Progenitor cell of endocrine pancreas (in vitro differentiated cells): ENCODE measurements around the gene VPS51. TPM values are rescaled to one million over a fixed set of nuclear protein-coding genes. Genes with fewer than 3 reads are reported as not detected.

Experiments
- DNase-seq: peaks from one replicate; pipeline ENCODE4 v3.0.0; 2021; ENCODE audit warnings: low spot score; ENCODE audit not compliant: unreplicated experiment
- H3K27ac Mint-ChIP-seq: 2 replicates; pipeline ENCODE4 v1.8.0; 2021; ENCODE audit warnings: mild to moderate bottlenecking, moderate library complexity, mixed read lengths
- H3K27me3 Mint-ChIP-seq: 2 replicates; pipeline ENCODE4 v1.8.0; 2021; ENCODE audit warnings: mixed read lengths
- H3K36me3 Mint-ChIP-seq: 2 replicates; pipeline ENCODE4 v1.8.0; 2022; ENCODE audit warnings: mixed read lengths; ENCODE audit not compliant: insufficient read depth
- H3K4me1 Mint-ChIP-seq: 2 replicates; pipeline ENCODE4 v1.8.0; 2021; ENCODE audit warnings: low read depth, mixed read lengths
- H3K4me3 Mint-ChIP-seq: 2 replicates; pipeline ENCODE4 v1.8.0; 2021; ENCODE audit warnings: low read depth, mild to moderate bottlenecking, moderate library complexity, mixed read lengths
- H3K9me3 Mint-ChIP-seq: 2 replicates; pipeline ENCODE4 v1.8.0; 2021; ENCODE audit warnings: low read depth, mixed read lengths
- total RNA-seq: library from RNA; stranded (reverse); gene quantifications from 2 replicates; pipeline ENCODE4 v1.2.1, GENCODE V29; 2021
- TF ChIP-seq, protein P1 (sequence below): fragments of 200-600 bp; sonication (generic); IDR thresholded peaks from one replicate; pipeline ENCODE4 v1.5.0; 2021; ENCODE audit warnings: antibody characterized with exemption, mild to moderate bottlenecking; ENCODE audit not compliant: unreplicated experiment

The VPS51 gene
- total RNA-seq, 1 donor from 2014 or later, result 112 TPM

- TF ChIP-seq, protein P1, sequence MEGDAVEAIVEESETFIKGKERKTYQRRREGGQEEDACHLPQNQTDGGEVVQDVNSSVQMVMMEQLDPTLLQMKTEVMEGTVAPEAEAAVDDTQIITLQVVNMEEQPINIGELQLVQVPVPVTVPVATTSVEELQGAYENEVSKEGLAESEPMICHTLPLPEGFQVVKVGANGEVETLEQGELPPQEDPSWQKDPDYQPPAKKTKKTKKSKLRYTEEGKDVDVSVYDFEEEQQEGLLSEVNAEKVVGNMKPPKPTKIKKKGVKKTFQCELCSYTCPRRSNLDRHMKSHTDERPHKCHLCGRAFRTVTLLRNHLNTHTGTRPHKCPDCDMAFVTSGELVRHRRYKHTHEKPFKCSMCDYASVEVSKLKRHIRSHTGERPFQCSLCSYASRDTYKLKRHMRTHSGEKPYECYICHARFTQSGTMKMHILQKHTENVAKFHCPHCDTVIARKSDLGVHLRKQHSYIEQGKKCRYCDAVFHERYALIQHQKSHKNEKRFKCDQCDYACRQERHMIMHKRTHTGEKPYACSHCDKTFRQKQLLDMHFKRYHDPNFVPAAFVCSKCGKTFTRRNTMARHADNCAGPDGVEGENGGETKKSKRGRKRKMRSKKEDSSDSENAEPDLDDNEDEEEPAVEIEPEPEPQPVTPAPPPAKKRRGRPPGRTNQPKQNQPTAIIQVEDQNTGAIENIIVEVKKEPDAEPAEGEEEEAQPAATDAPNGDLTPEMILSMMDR, result no peak
- Mint-ChIP-seq H3K9me3 (no peaks in the 10 kb centered on the region), H3K27ac (no peak overlapping the region), H3K36me3 (peaks cover 4% of the 10 kb centered on the region), H3K4me1 (peaks cover 20% of the 10 kb centered on the region), H3K4me3 (no peak overlapping the region), H3K27me3 (no peaks in the 10 kb centered on the region)
- DNase-seq, result no peak
These were observed 35.4 kb downstream of the VPS51 start for GRCh38 chr11:65131417-65131776.

DNA sequence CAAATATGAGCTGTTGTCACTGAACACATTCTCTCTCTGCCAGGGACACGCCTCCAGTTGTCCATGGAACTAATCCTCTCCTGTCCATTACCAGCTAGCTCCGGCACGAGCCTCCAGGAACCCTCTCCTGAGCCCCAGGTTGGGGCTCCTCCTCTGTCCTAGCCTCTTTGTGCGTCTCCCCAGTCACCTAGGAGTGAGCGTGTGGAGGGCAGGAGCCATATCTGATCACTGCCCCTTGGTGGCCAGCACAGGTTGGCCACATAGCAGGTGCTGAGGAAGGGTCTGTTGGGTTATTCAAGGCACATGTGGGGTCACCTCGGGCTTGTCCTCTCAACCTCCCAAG, 35.9 kb downstream of the VPS51 start:
- Mint-ChIP-seq H3K36me3 (peaks cover 4% of the 10 kb centered on the region), H3K27ac (no peak overlapping the region), H3K9me3 (no peaks in the 10 kb centered on the region), H3K4me3 (no peak overlapping the region), H3K27me3 (no peaks in the 10 kb centered on the region), H3K4me1 (peaks cover 20% of the 10 kb centered on the region)
- TF ChIP-seq, protein P1, result no peak
- no peak for DNase-seq

GRCh38 chr11:65132238-65132987, 36.4 kb downstream of the VPS51 start:
- TF ChIP-seq, protein P1, result no peak
- peaks cover 4% of the 10 kb centered on the region for H3K36me3 Mint-ChIP-seq
- peak overlapping the region; percentile 41 for H3K27ac Mint-ChIP-seq
- H3K27me3 Mint-ChIP-seq, result no peaks in the 10 kb centered on the region
- H3K4me3 Mint-ChIP-seq, result peak overlapping the region; percentile 98
- H3K4me1 Mint-ChIP-seq, result peaks cover 20% of the 10 kb centered on the region
- no peaks in the 10 kb centered on the region for H3K9me3 Mint-ChIP-seq
- no peak for DNase-seq

- DNase-seq, result no peak
- H3K4me1 Mint-ChIP-seq, result peaks cover 20% of the 10 kb centered on the region
- H3K9me3 Mint-ChIP-seq, result no peaks in the 10 kb centered on the region
- no peaks in the 10 kb centered on the region for H3K27me3 Mint-ChIP-seq
- TF ChIP-seq, protein P1, result no peak
- peak overlapping the region; percentile 100 for H3K27ac Mint-ChIP-seq
- peaks cover 4% of the 10 kb centered on the region for H3K36me3 Mint-ChIP-seq
- H3K4me3 Mint-ChIP-seq, result peak overlapping the region; percentile 98
These were observed 37.1 kb downstream of the VPS51 start for GRCh38 chr11:65132988-65133700.

GRCh38 chr11:65133724-65134123, 37.7 kb downstream of the VPS51 start:
- Mint-ChIP-seq H3K27ac (peak overlapping the region; percentile 100), H3K27me3 (no peaks in the 10 kb centered on the region), H3K9me3 (no peaks in the 10 kb centered on the region), H3K36me3 (peaks cover 4% of the 10 kb centered on the region), H3K4me3 (peak overlapping the region; percentile 98), H3K4me1 (peaks cover 20% of the 10 kb centered on the region)
- no peak for DNase-seq
- TF ChIP-seq, protein P1, result no peak
